AG08395 (cell line): Measurements from ENCODE around the gene PCBP3.

Experiments used
- DNase-seq: peaks from one replicate; pipeline ENCODE4 v3.0.0; 2012; ENCODE audit warnings: mixed read lengths, low spot score

Gene PCBP3

DNA sequence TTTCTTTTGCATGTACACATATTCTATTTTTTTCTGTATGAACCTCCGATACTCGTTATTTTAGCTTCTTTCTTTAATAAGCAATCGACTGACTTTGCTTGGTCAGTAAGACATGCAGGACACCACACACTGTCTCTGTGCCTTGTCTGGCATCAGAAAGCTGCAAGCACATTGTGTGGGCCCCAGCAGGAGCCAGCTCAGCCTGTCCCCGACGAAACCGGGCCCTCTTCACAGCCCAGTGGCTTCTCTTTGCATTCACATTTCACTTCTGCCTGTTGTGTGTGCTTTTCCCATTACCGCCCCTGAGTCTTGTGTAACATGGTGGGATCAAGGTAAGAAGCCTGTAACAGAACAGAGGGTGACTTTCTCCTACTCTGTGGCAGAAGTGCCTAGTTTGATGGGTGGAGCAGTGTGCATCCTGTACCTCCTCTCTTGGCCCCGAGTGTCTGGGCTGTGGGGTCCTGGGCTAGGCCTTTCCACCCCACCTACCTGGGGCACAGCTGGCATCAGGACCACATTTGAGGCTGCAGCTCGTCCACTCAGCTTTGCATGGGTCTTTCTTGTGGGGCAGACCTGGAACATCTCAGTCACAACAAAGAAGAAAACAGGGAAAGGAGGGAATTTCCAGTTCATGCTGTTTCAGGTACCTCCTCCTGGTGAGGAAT is 219.2 kb downstream of the PCBP3 start:
- no peak for DNase-seq

GRCh38 chr21:45863267-45863666 is 219.7 kb downstream of the PCBP3 start:
- no peak for DNase-seq

DNA sequence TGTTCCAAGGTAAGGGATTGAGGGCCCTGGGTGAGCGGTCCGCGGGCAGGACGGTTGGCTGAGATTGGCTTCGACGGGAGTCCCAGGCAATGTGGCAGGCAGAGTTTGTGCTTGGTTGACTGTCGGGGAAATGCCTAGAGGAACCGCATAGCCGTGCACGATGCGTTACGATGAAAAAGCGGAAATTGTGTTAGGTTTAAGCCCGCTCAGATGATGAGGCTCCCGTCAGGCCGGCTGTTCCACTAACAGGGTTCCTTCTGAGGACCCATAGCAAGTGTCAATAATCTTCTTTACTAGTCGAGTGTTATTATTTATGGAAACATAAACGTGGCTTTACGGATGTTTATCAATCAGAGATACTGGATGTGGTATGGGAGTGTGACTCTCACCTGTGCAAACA is 220.2 kb downstream of the PCBP3 start:
- no peak for DNase-seq

GRCh38 chr21:45864436-45864835 is 220.9 kb downstream of the PCBP3 start:
- no peak for DNase-seq

DNA sequence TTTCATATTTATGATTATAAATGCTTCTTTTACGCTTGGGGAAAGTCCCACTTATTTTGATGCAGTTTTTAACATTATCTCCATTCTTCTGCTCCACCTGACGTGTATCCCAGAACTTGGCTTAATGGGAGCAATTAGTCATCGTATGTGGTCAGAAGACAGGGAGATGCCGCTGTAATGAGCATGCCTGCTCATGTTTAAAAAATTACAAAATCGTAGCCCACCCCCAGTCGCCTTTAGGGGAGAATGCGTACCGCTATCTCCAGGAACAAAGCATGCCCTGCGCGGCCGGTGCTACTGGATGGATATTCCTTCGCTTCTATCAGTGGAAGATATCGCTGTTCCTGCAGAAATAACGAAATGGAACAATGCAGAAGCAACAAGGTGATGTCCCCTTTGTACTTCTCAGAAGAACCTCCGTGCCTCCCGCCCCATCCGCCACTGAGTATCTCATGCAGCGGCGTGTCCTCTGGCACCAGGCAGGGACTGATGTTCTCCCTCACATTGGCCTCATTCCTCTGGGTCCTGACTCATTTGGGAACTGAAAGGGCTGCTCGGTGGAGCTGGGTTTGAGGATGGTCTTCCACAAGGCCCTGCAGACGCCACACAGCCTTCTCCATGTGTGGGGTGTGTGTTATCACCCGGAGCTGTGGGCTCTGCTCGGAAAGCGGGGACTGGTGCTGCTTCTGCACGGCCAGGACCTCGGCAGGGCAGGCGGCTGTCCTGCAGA is 221.7 kb downstream of the PCBP3 start:
- peak; percentile 71 for DNase-seq

- DNase-seq, result no peak
Measured at GRCh38 chr21:45866551-45866950, 223.0 kb downstream of the PCBP3 start.

DNA sequence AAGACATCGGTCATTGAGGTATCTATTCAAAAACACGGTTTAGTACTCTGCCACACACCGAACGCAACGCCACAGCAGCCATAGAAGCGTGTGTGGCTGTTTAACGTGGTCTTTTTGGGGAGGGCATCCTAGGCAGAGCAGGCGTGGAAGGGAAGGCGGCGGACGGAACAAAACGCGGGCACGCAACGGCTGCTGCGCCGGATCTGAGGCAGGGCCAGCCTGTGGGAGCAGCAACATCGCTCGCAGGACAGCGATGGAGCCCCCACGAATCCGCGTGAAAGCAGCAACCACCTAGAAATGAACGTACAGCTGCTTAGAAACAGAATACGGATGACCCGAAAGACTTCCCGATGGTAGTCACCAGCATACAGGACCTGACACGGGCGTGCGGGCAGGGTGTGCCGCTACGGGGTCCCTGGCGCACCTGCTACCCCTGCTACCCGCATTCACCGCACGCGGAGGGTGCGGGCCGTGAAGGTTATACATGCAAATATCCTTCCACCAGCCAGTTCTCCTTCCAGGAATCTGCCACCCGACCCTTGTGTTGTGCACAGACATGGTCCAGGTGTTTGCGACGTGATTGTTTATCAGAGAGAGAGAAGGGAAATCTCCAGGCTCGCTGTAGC is 223.6 kb downstream of the PCBP3 start:
- no peak for DNase-seq

- no peak for DNase-seq
Measured at GRCh38 chr21:45867671-45868081, 224.2 kb downstream of the PCBP3 start.

- no peak for DNase-seq
Measured at GRCh38 chr21:45868086-45868485, 224.6 kb downstream of the PCBP3 start.

- no peak for DNase-seq
Measured at GRCh38 chr21:45868488-45868887, 225.0 kb downstream of the PCBP3 start.

- peak; percentile 65 for DNase-seq
Measured at GRCh38 chr21:45869121-45870007, 225.8 kb downstream of the PCBP3 start.

DNA sequence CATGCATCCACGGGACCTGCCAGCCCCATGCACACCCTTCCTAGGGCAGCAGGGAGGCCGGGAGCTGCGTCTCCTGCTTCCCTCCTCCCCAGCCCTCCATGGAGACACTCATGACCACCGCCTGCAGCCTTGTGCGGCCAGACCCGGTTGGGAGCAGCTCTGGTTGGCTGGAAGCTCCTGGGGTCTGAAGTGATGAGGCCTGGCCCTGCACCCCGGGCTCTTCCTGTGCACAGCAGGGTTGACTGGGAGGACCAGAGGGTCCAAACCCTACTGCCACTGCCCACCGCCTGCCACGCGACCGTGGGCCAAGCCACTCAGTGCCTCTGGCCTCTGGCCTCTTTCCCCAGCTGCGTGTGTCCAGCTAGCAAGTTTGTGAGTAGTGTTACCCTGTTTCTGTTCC is 226.9 kb downstream of the PCBP3 start:
- DNase-seq, result no peak

DNA sequence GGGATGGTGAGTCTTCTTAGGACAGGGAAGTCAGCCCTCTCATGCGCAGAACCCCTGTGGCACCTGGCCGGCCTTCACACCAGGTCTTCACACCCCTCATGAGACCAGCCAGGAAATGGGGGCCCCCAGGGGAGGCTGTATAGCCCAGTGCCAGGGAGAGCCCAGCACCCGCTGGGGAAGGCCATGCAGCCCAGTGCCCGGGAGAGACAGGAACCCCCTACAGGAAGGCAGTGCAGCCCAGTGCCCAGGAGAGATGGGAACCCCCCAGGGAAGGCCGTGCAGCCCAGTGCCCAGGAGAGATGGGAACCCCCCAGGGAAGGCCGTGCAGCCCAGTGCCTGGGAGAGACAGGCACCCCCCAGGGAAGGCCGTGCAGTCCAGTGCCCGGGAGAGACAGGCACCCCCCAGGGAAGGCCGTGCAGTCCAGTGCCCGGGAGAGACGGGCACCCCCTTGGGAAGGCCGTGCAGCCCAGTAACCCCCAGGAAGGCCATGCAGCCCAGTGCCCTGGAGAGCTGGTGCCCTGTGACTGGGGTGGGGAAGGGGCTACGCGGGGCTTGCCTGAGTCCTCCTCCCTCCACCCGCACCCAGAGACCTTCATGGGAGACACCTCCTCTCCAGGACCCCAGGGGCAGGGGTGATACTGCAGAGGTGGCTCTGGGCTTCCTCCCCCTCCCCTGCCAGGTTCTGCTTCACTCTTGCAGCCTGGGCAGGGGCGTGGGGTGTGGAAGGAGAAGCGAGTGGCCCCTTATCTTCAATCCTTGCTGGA is 227.5 kb downstream of the PCBP3 start:
- no peak for DNase-seq

DNA sequence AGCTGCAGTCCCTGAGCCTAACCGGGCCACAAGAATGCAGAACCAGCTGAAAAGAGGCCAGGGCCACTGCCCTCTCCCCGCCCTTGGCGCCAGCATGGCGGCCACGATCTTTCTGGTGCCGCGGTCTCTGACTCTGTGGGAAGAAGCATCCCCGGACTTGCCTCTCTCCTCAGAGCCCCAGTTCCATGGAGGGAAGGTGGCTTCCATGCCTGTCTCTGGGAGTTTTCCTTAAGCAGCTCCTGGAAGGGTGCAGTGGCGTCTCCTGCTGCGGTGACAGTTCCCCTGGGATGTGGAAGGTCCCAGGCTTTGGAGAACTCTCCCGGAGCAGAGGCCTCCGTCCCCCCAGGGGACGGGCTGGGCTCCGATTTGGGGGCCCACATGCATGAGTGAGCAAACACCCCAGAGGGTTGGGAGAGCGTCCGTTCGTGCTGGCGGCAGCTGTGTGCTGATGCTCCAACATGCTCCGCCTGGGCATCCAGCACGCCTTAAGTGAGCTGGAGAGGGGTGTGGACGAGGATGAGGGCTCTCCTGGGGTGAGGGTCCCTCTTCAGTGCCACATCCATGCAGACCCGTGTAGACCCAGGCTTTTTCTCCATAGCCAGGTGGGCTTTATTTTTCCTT is 228.2 kb downstream of the PCBP3 start:
- DNase-seq, result no peak

DNA sequence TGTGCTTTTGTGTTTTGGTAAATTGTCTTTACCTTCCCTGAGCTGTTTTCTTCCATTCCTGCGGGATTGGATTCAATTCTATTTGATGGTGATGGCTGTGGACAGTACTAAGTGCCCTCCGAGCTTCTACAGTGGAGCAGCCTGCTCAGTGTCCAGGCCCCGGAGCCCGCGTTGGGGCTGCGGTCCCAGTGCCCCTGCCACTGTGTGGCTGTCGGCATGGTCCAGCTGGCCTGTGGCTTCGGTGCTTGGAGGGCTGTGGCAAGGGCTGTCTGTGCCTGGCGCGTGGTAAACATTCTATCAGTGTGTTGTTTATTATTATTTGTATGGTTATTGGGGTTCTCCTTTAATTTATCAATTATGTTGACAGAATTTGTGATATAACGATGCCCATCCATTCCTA is 228.9 kb downstream of the PCBP3 start:
- no peak for DNase-seq

DNA sequence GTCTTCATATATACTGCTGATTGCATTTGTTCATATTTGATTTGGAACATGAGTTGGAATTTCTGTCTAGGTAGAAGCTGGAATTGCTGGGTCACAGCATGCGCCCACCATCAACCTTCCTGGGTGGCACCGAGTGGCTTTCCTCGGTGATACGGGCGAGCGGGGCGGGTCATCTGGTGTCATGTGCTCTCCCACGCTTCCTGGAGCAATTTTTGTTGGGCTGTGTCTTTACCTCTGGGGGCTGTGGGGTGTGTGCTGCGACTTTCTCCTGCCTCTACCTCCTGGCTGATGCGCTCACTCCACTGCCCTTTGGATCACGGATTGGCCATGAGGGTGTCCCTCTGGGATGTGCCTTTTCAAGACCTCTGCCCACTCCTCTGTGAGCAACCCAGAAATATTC is 229.4 kb downstream of the PCBP3 start:
- no peak for DNase-seq

GRCh38 chr21:45873418-45873817 is 229.9 kb downstream of the PCBP3 start:
- DNase-seq, result no peak

GRCh38 chr21:45873866-45874265 is 230.3 kb downstream of the PCBP3 start:
- no peak for DNase-seq

DNA sequence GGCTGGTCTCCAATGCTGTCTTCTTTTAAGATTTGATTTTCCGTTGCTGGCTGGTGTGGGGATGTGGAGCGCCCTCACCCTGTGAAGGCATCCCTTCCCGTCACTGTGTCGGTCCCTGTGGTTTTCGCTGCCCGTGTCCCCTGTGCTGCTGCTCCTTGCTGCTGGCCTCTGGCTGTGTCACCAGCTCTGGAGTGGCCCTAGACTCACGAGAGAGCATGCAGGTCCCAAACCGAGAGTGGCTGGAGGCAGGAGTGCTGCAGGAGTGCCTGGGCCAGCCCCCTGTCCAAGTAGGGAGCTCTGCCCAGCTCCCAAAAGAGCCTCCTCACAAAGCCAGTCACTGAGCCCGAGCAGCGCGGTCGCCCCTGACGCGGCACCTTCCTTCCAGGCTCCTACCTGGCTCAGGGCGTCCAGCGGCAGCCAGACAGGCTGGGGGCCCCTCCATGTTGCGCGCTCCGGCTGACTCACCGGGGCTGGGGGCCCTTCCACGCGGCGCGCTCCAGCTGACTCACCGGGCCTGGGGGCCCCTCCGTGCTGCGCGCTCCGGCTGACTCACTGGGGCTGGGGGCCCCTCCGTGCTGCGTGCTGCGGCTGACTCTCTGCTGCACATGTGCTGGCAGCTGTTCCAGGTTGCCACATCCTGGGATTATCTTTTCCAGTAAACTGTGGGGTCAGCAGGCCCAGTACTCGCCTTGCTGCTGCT is 231.3 kb downstream of the PCBP3 start:
- DNase-seq, result peak; percentile 98

DNA sequence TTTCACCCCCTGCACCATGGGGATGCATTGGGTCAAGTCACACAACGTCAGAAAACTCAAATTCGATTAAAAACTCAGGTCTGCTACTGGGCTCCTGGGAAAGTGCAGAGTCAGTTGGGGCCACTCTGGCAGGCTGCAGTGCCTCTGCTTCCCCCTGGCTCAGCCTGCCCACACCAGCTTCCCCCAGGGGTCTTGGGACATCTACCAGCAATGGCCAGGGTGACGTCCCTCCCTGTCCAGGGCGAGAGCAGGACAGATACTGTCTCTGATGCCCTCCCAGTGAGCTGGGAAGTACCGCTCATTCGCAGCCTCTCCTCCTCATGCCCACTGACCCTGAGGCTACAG is 231.9 kb downstream of the PCBP3 start:
- no peak for DNase-seq

GRCh38 chr21:45875881-45876280 is 232.4 kb downstream of the PCBP3 start:
- no peak for DNase-seq
